ENCODE data around the gene LGALS8.

DNA sequence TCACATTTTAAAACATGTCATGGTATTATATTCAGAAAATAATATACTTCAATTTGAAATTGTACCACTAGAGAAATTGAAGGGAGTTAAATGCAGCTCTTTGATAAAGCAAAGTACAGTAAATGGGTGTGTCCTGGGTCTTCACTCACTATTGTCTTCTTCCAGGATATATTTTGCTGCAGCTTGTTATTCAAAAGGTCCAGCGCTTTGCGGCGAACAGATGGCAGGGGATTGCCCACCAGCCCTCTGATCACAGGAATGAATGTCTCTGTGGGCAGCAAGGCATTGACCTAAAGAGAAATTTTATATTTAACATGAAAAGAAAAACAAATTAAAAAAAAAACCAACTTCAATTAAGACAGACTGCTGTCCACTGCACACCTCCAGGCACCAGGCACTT, 35.1 kb downstream of the LGALS8 start:
- TF ChIP-seq MAFK (IDR thresholded peaks at IDR 0.05; ENCODE audit: low read depth, low read length) (no peak), RAD21 (IDR thresholded peaks at IDR 0.05; ENCODE audit: low read length) (no peak)
- TF ChIP-seq, protein P1, sequence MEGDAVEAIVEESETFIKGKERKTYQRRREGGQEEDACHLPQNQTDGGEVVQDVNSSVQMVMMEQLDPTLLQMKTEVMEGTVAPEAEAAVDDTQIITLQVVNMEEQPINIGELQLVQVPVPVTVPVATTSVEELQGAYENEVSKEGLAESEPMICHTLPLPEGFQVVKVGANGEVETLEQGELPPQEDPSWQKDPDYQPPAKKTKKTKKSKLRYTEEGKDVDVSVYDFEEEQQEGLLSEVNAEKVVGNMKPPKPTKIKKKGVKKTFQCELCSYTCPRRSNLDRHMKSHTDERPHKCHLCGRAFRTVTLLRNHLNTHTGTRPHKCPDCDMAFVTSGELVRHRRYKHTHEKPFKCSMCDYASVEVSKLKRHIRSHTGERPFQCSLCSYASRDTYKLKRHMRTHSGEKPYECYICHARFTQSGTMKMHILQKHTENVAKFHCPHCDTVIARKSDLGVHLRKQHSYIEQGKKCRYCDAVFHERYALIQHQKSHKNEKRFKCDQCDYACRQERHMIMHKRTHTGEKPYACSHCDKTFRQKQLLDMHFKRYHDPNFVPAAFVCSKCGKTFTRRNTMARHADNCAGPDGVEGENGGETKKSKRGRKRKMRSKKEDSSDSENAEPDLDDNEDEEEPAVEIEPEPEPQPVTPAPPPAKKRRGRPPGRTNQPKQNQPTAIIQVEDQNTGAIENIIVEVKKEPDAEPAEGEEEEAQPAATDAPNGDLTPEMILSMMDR (conservative IDR thresholded peaks at IDR 0.05; ENCODE audit: low read depth, low read length) = no peak
- TF ChIP-seq, protein P2, sequence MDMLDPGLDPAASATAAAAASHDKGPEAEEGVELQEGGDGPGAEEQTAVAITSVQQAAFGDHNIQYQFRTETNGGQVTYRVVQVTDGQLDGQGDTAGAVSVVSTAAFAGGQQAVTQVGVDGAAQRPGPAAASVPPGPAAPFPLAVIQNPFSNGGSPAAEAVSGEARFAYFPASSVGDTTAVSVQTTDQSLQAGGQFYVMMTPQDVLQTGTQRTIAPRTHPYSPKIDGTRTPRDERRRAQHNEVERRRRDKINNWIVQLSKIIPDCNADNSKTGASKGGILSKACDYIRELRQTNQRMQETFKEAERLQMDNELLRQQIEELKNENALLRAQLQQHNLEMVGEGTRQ (IDR thresholded peaks at IDR 0.05; ENCODE audit: low read depth, low read length) = no peak
- TF ChIP-seq, protein P3, sequence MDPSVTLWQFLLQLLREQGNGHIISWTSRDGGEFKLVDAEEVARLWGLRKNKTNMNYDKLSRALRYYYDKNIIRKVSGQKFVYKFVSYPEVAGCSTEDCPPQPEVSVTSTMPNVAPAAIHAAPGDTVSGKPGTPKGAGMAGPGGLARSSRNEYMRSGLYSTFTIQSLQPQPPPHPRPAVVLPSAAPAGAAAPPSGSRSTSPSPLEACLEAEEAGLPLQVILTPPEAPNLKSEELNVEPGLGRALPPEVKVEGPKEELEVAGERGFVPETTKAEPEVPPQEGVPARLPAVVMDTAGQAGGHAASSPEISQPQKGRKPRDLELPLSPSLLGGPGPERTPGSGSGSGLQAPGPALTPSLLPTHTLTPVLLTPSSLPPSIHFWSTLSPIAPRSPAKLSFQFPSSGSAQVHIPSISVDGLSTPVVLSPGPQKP (IDR thresholded peaks at IDR 0.05; ENCODE audit: borderline replicate concordance, low read depth, low read length) = no peak

Measured in IMR-90 (cell line).